ENCODE data around the gene DNAI1.
"Not testable (repeated sequence)": the region's sequence is repeated elsewhere in the genome, so short reads cannot be mapped to it uniquely, and the experiment has no call there.

Gene DNAI1

GRCh38 chr9:34458013-34458958 lies at the start of gene DNAI1, which contains the start of gene FAM219A:
Gene DNAI1 (plus strand): TSS chr9:34458805. CDS start chr9:34459006, 201 bp downstream.
Gene FAM219A (minus strand): TSS chr9:34458570. CDS start chr9:34458263, 307 bp downstream.
- peak; percentile 96 for DNase-seq

- no peak for DNase-seq
Measured at GRCh38 chr9:34409154-34409553, 49.5 kb upstream of the DNAI1 start.

- DNase-seq: no peak
Measured at GRCh38 chr9:34412336-34412735, 46.3 kb upstream of the DNAI1 start.

- no peak for DNase-seq
Measured at GRCh38 chr9:34413231-34413852, 45.3 kb upstream of the DNAI1 start.

- DNase-seq: no peak
Measured at GRCh38 chr9:34417734-34418133, 40.9 kb upstream of the DNAI1 start.

GRCh38 chr9:34419716-34420504 lies 38.7 kb upstream of the DNAI1 start:
- DNase-seq: no peak

- no peak for DNase-seq
Measured at GRCh38 chr9:34426347-34427074, 32.1 kb upstream of the DNAI1 start.

GRCh38 chr9:34428325-34428958 lies 30.2 kb upstream of the DNAI1 start:
- DNase-seq: no peak

GRCh38 chr9:34430843-34431437 lies 27.7 kb upstream of the DNAI1 start:
- DNase-seq: no peak

- no peak for DNase-seq
Measured at GRCh38 chr9:34431667-34432066, 26.9 kb upstream of the DNAI1 start.

- no peak for DNase-seq
Measured at GRCh38 chr9:34437006-34437925, 21.3 kb upstream of the DNAI1 start.

GRCh38 chr9:34437926-34438307 lies 20.7 kb upstream of the DNAI1 start:
- DNase-seq: not testable (repeated sequence)

- not testable (repeated sequence) for DNase-seq
Measured at GRCh38 chr9:34438465-34438864, 20.1 kb upstream of the DNAI1 start.

- no peak for DNase-seq
Measured at GRCh38 chr9:34440017-34440416, 18.6 kb upstream of the DNAI1 start.

GRCh38 chr9:34442770-34443169 lies 15.8 kb upstream of the DNAI1 start:
- DNase-seq: no peak

GRCh38 chr9:34443533-34443932 lies 15.1 kb upstream of the DNAI1 start:
- no peak for DNase-seq

- DNase-seq: no peak
Measured at GRCh38 chr9:34443976-34444375, 14.6 kb upstream of the DNAI1 start.

GRCh38 chr9:34446468-34446891 lies 12.1 kb upstream of the DNAI1 start:
- no peak for DNase-seq

GRCh38 chr9:34446951-34447350 lies 11.7 kb upstream of the DNAI1 start:
- no peak for DNase-seq

- no peak for DNase-seq
Measured at GRCh38 chr9:34450644-34451043, 8.0 kb upstream of the DNAI1 start.
